PFSK-1 (cell line): ENCODE results near the gene ZNHIT1.
A peak's percentile ranks its signal among the peaks of the same experiment; 100 is the strongest.

ENCODE experiments used
- FOXP2 ChIP-seq: optimal IDR thresholded peaks from 2 replicates; pipeline ENCODE3; 2011; ENCODE audit warnings: borderline replicate concordance, control low read depth, inconsistent platforms; ENCODE audit not compliant: insufficient read depth; ENCODE audit errors: extremely low read length, extremely low read depth
- POLR2AphosphoS5 ChIP-seq: IDR thresholded peaks from 2 replicates; pipeline ENCODE4 v1.6.1; 2012; ENCODE audit warnings: low read depth, mild to moderate bottlenecking, control low read depth, low read length, moderate library complexity
- SIN3A ChIP-seq: IDR thresholded peaks from 2 replicates; pipeline ENCODE4 v1.6.1; 2012; ENCODE audit warnings: mild to moderate bottlenecking, low read length, moderate library complexity, borderline replicate concordance; ENCODE audit not compliant: insufficient read depth
- TAF1 ChIP-seq: IDR thresholded peaks from 2 replicates; pipeline ENCODE4 v1.6.1; 2012; ENCODE audit warnings: low read length, control low read depth, borderline replicate concordance; ENCODE audit not compliant: insufficient read depth
- TF ChIP-seq, protein P1 (sequence below), 2 experiments: IDR thresholded peaks; 2 replicates each; pipeline versions ENCODE4 v1.6.1 to v1.8.0; 2011 to 2012; ENCODE audit warnings: low read depth in 2 of 2, low read length in 2 of 2, control low read depth in 1 of 2, inconsistent platforms in 1 of 2, mild to moderate bottlenecking in 1 of 2, moderate library complexity in 1 of 2; ENCODE audit not compliant: insufficient read depth in 1 of 2

ZNHIT1 gene

DNA sequence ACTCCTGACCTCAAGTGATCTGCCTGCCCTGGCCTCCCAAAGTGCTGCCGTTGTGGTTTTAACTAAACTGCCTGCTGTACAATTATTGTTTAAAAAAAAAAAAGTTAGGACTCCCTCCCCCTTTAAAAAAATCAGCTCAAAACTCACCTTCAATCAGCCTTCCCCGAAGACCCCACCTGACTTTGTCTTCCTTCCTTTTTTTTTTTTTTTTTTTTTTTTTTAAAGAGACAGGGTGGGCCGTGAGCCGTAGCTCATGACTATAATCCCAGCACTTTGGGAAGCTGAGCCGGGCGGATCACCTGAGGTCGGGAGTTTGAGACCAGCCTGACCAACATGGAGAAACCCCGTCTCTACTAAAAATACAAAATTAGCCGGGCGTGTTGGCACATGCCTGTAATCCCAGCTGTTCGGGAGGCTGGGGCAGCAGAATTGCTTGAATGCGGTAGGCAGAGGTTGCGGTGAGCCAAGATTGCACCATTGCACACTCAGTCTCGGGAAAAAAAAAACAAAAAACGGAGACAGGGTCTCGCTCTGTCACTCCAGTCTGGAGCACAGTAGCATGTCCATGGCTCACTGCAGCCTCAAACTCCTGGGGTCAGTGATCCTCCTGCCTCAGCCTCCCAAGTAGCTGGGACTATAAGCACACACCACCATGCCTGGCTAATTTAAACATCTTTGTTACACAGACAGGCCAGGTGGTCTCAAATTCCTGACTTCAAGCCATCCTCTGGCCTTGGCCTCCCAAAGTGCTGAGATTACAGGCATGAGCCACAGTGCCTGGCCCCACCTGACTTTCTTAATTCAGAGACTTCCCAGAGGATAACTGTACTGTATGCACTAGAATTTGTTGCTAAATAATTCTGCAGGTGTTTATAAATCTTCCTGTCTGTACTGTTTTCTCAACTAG, 23.7 kb downstream of the ZNHIT1 start:
- no peak for TF ChIP-seq POLR2AphosphoS5
- no peak for TF ChIP-seq SIN3A
- TF ChIP-seq, protein P1, sequence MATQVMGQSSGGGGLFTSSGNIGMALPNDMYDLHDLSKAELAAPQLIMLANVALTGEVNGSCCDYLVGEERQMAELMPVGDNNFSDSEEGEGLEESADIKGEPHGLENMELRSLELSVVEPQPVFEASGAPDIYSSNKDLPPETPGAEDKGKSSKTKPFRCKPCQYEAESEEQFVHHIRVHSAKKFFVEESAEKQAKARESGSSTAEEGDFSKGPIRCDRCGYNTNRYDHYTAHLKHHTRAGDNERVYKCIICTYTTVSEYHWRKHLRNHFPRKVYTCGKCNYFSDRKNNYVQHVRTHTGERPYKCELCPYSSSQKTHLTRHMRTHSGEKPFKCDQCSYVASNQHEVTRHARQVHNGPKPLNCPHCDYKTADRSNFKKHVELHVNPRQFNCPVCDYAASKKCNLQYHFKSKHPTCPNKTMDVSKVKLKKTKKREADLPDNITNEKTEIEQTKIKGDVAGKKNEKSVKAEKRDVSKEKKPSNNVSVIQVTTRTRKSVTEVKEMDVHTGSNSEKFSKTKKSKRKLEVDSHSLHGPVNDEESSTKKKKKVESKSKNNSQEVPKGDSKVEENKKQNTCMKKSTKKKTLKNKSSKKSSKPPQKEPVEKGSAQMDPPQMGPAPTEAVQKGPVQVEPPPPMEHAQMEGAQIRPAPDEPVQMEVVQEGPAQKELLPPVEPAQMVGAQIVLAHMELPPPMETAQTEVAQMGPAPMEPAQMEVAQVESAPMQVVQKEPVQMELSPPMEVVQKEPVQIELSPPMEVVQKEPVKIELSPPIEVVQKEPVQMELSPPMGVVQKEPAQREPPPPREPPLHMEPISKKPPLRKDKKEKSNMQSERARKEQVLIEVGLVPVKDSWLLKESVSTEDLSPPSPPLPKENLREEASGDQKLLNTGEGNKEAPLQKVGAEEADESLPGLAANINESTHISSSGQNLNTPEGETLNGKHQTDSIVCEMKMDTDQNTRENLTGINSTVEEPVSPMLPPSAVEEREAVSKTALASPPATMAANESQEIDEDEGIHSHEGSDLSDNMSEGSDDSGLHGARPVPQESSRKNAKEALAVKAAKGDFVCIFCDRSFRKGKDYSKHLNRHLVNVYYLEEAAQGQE (IDR thresholded peaks at IDR 0.05; ENCODE audit: insufficient read depth in 1 of 2, low read depth in 2 of 2, low read length in 2 of 2) = no peak
- TF ChIP-seq TAF1 = no peak
- no peak for TF ChIP-seq FOXP2

DNA sequence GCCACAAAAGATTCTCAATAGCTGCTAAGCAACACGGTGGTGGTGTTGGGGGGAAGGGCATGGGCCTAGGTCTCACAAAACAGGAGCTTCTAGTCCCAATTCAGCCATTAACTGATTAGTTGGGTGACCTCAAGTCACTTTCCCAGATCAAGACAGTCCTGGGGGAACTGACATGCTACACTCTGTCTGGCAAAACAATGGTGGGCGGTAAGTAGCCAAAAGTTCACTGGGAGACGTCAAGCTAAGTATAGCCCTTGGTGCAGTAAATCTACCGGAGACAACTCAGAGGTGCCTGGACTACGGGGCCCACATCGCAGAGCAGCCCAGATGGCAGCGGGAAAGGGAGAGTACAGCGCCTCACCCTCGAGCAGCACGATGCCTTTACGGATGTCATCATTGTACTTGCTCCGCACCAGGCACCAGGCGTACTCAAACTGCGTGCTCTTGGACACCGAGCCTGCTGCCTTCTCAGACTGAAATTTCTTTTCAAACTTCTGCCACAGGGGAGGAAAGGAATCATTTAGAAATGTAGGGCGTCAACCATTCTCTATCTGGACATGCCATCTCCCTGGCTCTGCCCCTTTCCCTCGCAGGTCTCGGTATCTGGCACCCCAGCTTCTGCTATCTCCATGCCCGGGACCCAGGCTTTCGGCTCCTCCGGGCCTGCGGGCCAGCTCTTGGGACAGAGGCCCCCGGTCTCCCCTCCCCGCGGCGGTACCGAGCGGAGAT, 25.8 kb downstream of the ZNHIT1 start:
- TF ChIP-seq TAF1 (no peak), SIN3A (no peak)
- TF ChIP-seq, protein P1 (IDR thresholded peaks at IDR 0.05; ENCODE audit: insufficient read depth in 1 of 2, low read depth in 2 of 2, low read length in 2 of 2) = no peak

DNA sequence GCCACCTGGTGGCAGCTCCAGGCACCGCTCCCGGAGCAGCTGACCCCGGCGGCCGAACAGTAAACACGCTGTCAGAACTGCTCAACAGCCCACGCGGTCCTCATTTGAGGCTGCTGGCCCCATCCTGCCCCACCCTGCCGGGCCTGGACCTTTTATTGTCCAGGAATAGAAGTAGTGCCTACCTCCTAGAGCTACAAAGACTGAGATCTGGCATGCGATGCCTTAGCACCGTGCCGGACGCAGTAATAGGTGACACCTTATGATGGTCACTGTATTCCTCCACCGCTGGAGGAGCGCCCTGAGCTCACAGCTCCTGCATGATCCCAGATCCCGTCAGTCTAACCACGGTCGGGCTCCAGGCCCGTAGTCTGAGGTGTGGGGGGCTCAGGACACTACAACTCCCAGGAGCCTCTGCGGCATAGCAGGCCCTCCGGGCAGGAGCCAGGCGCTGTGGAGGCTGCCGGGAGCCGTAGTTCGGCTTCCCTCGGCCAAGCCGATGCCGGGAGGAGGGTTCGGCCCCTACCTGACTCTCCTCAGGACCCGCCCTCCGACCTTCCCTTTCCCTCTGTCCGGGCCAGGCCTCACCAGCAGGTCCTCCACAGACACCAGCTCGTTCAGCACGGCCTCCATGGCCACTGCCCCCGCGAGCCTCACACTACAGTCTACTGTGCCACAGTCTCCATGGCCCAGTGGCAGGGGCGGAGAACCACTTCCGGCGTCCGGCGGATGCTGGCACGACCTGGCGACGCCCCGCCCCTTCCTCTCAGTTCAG, 26.6 kb downstream of the ZNHIT1 start, which contains the start of gene FIS1:
Gene FIS1 (minus strand): TSS at position 707 of the 772 bp plus-strand sequence. CDS start 77 bp downstream, at position 630.
- TF ChIP-seq FOXP2 = no peak
- TF ChIP-seq, protein P1 (IDR thresholded peaks at IDR 0.05; ENCODE audit: insufficient read depth in 1 of 2, low read depth in 2 of 2, low read length in 2 of 2) = no peak
- peak; percentile 87; the same call in 1 of the 2 replicates for TF ChIP-seq SIN3A
- TF ChIP-seq POLR2AphosphoS5 = peak; percentile 82
- TF ChIP-seq TAF1 = peak; percentile 55; the same call in 1 of the 2 replicates

DNA sequence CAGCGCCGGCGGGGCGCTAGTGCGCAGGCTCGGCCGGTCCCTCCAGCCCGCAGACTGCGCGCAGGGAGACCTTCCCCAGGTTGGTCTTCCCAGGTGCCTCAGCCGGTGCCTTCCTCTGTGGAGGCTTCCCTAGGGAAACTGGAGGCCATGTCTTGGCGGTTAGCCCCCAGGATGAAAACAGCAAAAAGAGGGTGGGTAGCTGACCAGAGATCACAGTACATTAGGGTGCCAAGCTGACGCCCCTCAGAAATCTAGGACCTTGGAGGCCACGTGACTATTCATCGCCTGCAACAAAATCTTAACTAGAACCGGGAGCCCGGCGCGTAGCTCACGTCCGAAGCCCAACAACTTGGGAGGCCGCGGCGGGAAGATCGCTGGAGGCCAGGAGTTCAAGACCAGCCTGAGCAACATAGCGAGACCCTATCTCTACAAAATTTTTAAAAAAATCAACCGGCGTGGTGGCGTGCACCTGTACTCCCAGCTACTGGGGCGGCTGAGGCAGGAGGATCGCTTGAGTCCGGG, 27.2 kb downstream of the ZNHIT1 start:
- TF ChIP-seq POLR2AphosphoS5 (no peak; the same call in 1 of the 2 replicates), FOXP2 (no peak), TAF1 (no peak), SIN3A (no peak)
- TF ChIP-seq, protein P1 (IDR thresholded peaks at IDR 0.05; ENCODE audit: insufficient read depth in 1 of 2, low read depth in 2 of 2, low read length in 2 of 2) = no peak
